ENCODE measurements around the gene DMPK.
A peak's percentile ranks its signal among the peaks of the same experiment; 100 is the strongest.

The DMPK gene

DNA sequence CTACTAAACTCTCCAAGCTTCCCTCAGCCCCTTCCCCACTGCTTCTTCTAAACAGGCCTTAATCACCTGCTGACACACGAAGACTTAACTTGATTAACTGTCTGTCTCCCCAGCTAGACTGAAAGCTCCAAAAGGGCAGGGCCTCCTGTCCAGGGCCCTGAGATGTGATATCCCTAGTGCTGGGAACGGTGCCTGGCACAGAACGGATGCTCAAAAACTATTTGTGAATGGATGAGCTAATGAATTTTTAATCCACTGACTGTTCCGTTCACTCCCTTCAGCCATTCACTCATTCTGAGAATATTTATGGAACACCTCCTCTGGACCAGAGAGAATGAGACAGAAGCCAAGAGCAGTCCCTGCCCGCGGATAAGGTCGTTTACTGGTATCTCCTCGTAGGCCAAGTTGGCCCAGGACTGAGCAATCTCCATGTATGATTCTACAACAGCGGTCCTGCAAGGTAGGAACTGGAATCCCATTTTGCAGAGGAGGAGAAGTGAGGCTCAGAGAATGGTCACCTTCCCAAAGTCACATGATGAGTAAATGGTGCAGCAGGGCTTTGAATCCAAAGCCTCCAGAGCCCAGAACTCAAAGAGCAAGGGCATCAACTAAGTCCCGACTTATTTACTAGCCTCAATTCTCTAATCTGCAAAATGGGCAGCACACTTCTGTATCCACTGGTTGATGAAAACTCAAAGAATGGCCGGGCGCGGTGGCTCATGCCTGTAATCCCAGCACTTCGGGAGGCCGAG lies 6.9 kb upstream of the DMPK start:
- DNase-seq: no peak

DNA sequence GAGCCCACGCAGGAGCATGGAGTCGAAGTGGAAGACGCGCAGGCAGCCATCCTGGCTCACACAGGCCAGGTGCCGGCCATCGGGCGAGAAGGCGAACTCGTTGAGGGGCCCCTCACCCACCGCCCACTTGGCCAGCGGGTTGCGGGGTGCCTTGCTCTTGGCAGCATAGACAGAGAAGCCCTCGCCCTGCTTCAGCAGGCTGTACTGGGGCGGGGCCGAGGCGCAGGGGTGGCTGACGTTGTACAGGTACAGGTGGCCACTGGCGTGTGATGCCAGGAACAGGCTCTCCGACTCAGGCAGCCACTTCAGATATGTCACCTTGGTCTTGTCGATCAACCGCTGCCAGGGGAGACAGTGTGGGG lies 4.2 kb upstream of the DMPK start:
- DNase-seq: no peak

DNA sequence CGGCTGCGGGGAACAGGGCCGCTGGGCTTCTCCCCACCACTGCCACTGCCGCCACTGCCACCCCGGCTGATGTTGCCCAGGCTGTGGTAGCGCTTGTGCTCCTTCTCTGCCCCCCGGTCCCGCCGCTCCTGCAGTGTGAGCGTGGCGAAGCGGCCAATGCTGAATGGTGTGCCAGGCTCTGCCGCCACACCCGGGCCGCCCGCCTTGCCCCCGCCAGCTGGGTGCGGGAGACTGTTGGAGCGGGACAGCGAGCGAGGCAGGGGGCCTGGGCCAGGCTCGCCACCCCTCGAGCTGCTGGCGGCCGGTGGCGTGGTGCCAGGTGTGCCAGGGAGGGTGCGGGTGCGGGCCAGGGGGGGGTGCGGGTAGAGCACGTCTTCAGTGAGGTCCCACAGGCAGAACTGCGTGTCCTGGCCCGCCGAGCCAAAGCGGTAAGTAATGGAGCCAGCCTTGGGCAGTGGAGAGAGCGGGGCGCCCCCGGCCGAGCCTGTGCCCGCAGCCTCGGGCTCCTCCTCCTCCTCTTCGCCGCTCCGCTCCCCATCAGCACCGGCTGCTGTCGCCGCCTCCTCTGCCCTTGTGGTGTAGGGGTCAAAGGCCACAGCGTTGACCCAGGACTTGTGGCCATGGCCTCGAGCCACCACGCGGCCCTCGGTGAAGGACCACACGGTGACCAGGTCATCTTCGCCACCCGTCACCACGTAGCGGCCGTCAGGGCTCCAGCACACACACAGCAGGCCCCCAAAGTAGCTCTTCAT lies 3.7 kb upstream of the DMPK start:
- DNase-seq: no peak

DNA sequence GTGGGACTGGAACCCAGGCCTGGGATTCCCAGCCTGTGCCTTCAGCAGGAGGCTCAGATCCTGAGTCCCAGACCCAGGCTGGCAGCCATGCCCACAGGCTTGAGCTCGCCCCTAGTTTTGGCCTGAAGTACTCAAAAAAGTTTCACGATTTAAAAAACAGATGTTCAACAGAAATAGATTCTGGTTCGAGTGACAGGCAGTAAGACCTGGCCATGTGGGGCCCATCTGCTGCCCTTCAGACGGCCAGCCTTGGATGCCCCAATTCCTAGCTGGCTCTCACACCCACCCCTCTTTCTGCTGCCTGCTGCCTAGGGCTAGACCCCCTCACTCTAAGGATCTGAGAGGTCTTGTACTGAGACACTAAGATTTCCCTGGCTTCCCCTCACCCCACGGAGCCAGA lies 2.8 kb upstream of the DMPK start:
- DNase-seq: no peak

DNA sequence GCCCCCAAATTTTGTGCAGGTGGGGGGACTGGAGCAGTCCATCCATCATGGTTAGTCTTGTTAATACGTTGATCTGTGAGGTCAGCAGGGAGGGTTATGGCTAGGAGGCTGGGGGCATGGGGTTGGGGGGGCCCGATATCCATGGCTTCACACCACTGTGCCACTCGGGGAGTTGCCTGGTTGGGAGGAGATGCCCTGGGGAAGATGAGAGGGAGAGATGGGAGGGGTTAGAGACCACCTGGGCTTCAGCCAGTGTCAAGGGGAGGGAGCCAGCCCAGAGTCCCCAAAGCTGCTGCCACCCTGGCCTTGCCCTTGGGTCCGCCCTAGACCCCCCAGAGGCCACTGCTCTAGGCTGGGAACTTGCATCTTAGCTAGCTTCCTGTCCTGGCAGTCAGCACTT lies 1.8 kb upstream of the DMPK start:
- no peak for DNase-seq

DNA sequence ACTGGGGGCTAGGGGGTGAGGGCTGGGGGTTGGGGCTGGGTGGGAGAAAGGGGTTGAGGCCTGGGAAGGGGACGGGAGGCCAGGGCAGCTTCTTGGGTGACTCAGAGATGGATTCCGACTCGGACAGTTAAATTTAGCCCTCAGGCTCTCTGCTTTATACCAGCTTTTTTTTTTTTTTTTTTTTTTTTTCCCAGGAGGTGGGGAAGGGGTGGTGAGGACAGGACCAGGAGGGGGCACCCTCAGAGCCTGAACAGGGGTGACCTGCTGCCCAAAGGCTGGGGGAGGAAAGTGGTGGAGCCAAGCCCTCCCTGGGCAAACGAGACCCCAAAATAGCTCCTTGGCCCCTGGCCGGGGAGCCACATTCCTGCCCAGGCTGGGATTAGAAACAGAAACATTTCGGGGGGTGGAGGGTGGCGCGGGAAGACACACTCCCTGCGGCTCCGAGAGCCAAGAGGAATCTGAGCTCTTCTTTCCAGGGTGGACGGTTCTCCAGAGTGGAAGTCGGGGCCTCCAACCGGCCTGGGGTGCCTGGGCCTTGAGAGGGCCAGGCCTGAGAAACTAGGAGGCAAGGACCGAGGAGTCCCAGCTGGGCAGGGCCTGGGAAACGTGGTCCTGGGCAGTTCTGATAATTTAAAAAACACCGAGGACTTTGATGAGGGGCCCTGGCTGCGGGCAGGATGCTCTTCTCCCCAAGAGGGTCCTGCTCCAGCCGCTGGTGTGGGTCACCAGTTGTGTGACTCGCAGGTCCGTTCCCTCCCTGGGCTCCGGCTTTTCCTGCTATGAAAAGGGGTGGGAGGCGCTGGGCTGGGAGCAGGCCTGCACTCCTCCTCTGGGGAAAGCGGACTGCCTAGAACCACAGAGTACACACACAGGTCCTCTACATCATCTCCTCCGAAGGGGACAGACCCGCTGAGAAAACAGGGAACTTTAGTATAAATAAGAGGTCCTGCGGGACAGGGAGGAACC lies 813 bp upstream of the DMPK start:
- DNase-seq: peak in 1 of 56 donors; percentile 9

DNA sequence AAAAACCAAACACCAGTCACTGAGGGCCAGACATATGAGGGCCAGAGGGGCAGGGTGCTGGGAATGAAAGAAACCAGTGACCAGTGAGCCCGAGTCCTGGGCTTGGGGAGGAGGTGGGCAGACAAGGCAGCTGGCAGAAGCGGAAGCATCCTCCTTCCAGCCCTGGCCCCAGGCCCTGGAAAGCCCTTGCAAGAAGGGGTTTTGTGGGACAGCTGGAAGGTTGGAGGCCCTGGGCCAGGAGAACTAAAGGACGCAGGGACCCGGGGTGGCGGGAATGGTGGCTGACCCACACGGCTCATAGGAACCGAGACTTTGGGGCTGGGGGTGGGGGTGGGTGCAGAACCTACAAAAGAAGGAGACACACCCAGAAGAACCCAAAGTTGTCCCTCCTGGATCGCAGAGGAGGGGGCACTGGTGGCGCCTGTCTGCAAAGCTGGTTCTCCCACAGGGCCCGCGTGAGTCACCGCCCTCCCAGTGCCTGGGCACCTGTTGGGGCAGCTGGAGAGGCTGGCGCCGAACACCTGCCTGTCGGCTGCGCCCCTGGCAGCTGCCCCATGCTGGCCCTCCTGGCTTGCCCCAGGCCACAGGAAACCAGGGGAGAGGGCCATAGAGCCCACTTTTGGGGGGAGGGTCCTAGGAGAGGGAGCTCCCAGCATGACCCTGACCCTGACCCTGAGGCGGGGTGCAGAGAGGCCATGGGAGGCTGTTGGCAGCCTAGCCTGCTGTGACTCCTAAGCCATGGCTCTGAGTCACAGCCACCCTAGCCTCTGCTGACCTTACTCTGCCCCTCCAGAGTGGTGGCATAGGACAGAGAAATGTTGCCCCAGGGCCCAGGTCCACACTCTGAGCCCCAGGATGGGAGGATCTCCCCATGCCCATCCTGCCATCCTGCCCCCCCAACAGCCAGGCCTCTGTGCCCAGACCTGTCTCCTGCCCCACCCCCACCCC lies 802 bp downstream of the DMPK start:
- DNase-seq: peak in 2 of 56 donors; percentile 6 to 10

DNA sequence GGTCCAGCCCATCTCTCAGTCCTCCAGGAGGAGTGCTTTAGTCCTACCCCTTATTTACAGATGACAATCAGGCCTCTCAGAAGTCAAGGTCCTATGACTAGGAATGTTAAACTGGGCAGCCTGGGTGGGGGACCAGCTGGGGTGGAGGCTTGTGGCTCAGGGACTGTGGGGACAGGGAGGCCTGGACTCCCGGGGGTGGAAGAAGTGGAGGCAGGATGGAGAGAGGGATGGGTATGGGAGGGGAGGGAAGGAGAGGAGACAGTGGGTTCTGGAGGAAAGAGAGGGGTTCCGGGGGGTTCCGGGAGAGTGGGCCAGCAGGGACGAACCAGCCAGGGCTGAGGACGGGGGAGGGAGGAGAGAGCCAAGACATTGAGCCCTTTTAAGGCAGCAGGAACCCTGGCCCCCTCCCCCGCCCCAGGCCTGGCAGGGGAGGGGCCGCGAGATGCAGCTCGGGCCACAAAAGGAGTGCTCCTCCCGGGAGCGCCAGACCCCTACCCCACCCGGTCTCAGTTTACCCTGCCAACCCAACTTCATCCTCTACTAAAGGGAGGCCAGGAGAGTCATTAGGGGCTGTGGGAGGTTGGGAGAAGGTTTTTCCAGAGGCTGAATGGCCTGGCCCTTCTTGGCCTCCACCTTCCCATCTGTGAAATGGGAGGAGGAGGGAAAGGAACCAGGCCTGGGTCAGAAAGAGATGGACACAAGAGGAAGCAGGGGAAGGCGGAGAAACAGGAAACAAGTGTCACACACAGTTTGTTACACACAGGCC lies 1.7 kb downstream of the DMPK start:
- DNase-seq: no peak

DNA sequence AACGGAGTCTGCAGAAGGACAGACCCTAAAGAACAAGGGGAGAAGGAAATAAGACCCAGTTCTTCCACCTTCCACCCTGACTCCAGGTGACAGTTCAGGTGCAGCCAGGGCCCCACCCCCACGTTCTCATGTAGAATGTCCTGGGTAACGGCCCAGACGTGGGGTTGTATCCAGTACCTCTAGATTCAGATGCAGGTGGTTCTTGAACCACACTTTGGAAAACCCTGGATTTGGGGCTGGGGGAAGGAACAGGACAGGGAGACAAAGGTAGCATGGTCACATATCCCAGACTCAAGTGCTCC lies 2.2 kb downstream of the DMPK start:
- no peak for DNase-seq

DNA sequence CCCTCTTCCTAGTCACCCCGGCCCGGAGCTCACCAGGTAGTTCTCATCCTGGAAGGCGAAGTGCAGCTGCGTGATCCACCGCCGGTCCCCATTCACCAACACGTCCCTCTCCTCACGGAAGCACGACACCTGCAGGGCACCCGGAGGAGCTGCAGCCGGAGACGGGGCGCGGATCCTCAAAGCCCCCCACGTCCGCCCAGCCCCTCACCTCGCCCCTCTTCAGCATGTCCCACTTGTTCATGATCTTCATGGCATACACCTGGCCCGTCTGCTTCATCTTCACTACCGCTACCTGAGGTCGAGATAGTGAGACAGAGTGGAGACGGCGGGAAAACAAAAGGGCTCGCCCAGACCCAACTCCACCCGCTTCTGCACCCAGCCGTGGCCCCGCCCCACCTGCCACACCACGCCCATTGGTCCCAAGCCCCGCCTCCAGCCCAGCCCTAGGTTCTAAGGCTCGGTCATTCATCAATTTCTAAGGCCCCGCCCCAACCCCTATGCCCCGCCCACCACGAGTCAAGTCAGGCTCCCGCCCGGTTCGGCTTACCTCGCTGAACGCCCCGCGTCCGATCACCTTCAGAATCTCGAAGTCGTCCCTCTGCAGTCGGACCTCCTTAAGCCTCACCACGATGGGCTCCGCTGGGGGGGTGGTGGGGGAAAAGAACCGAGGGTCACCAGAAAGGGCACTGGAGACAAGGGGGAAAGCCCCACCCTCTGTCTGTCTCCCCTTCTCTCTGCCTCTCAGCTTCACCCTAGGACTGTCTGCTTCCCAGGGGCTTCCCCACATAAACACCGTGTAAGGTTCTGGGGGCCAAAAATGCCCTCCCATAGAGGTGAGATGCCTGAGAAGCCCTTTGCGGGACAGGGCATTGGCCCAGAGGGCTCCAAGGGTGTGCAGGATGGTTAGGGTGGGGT lies 2.8 kb downstream of the DMPK start:
- peak in 1 of 56 donors; percentile 49 for DNase-seq

DNA sequence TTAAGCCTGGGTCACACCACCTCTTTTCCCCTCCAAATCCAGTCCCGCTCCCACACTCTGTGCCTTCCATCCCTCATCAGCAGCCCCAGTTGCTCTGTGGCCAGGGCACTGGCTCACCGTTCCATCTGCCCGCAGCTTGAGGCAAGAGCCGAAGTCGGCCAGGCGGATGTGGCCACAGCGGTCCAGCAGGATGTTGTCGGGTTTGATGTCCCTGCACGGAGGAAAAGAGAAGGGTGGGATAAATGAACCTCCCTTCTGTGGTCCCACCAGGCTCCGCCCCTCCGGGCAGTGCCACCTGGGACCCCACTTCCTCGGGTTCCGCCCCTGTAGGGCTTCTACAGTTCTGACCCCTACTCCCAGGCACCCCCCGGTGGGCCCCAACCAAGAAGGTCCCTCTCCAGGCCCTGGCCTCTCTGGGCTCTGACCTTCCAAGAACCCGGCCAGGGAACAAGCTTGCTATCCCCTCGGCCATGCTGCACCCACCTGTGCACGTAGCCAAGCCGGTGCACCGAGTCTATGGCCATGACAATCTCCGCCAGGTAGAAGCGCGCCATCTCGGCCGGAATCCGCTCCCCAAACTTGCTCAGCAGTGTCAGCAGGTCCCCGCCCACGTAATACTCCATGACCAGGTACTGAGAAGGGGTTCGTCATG lies 4.2 kb downstream of the DMPK start:
- no peak for DNase-seq

DNA sequence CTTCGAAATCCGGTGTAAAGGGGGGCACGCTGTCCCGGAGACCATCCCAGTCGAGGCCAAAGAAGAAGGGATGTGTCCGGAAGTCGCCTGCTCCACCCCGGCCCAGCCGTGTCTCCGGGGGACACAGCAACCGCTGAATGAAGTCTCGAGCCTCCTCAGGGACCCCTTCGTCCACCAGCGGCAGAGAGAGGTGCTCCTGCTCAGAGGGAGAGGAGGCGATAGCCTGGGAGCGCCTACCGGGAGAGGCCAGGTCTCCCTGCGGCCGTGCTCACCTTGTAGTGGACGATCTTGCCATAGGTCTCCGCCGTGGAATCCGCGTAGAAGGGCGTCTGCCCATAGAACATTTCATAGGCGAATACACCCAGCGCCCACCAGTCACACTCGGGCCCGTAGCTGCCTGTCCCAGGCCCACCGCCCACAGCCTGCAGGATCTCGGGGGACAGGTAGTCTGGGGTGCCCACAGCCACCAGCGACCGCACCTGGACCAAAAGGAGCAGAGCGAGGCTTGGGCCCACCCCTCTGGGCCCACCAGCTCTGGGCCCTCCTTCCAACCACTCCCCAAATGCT lies 4.8 kb downstream of the DMPK start:
- no peak for DNase-seq

DNA sequence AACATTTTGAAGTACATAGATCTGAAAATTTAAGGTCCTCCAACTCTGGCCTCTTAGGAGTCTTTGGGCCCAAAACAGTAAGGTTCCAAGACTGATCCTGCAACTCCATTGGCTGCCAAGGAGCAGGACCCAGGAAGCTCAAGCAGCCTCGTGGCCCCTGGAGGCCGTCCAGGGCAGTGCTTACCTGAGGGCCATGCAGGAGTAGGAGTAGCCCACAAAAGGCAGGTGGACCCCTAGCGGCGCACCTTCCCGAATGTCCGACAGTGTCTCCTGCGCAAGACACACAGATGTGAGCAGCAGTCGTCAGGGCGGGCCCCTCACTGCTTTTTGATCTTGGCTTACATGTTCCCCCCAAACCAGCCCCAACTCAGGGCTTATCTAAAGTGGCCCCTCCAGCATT lies 7.5 kb downstream of the DMPK start:
- no peak for DNase-seq

DNA sequence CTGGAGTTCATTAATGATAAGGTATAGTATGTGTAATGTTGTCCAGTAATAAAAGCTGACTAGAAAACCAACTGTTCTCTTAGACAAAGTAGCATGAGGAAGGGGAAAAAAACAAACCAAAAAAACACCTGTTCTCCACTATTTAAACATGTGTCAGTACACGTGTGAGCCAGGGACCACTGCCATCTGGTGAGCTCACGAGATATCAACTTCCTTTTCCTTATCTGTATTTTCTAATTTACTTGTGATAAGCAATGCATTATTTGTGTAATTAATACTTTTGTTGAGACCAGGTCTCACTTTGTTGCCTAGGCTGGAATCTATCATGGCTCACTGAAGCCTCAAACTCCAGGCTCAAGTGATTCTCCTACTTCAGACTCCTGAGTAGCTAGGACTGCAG lies 8.9 kb downstream of the DMPK start:
- DNase-seq: no peak

DNA sequence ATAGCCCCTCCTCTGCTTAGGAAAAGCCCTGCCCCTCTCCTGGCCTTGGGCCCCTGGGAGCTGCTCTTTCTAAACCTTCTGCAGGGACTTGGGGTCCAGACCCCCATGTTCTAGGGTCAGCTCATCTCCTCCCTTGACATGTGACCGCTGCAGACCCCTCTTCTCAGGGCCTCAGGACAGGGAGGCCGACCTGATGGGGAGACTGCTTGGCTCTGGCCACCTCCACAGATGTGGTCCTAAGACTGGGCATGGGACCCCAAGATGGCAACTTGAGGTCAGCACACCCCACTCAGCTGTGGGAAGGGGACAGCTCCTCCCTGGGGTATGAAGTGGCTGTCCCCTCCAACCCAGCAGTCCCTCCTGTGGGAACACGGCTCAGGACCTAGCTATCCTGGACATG lies 9.4 kb downstream of the DMPK start:
- no peak for DNase-seq

DNA sequence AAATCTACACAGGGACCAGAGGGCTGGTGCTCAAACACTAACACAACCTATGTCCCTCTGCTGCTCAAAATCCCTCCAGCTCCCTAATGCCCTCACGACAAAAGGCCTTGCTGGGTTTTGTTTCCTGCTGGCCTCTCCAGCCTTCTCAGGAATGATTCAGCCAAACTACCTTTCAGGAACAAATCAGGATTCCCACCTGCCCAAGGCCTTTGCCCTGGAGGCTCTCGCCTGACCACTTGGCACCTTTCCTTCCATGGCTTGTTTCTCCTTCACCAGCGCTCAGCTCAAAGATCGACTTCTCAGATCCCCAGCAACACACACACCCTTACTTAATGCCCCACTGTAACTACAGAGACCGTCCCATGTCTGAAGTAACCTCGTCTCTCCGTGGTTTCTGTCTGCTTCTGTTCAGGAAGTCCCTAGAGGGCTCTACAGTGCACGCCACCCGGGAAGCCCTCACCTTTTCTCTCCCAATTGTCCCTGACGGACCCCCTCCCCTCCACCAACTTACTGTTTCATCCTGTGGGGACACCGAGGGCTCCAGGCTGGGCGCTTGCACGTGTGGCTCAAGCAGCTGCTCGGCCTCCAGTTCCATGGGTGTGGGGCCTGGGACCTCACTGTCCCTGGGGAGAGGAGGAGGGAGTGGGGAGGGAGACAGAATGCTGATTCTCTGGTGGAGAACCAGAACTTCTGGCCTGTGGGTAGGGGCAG lies 10.0 kb downstream of the DMPK start:
- DNase-seq: no peak

DNA sequence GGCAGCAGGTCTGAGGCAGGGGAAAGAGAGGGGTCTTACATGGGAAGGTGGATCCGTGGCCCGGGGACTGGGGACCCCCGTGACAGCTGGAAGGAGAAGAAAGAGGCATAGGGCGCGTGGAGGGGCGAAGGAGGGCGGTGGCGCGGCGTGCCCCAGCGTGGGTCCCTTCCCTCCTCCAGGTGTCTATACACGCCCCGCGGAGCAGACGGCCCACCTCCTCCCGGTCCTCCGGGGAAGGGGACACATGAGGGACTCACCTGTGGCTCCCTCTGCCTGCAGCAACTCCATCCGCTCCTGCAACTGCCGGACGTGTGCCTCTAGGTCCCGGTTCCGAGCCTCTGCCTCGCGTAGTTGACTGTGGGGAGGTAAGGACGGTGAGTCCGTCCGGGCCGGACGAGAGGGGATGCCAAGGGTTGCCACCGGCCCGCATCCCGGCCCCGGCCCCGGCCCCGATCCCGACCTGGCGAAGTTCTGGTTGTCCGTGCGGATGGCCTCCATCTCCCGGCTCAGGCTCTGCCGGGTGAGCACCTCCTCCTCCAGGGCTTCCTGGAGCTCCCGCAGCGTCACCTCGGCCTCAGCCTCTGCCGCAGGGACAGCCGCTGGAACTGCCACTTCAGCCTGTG lies 10.9 kb downstream of the DMPK start:
- no peak for DNase-seq

Data from amygdala (tissue), 56 donors.